HL-60 (cell line): ENCODE results near the gene OR6B3.

Experiments used
- CTCF ChIP-seq: IDR thresholded peaks from one replicate; pipeline ENCODE4 v1.5.1; 2011; ENCODE audit warnings: low read length, control low read depth, inconsistent platforms; ENCODE audit not compliant: insufficient read depth
- GABPA ChIP-seq: IDR thresholded peaks from 2 replicates; pipeline ENCODE4 v1.6.1; 2012; ENCODE audit warnings: low read depth
- POLR2AphosphoS5 ChIP-seq: IDR thresholded peaks from 2 replicates; pipeline ENCODE4 v1.6.1; 2012; ENCODE audit warnings: low read depth
- REST ChIP-seq: IDR thresholded peaks from 2 replicates; pipeline ENCODE4 v1.6.1; 2012; ENCODE audit warnings: low read depth; ENCODE audit not compliant: insufficient replicate concordance
- SPI1 ChIP-seq: IDR thresholded peaks from 2 replicates; pipeline ENCODE4 v1.6.1; 2012; ENCODE audit warnings: low read depth, mild to moderate bottlenecking, borderline replicate concordance

- TF ChIP-seq CTCF: no peak
- no peak for TF ChIP-seq POLR2AphosphoS5
- no peak for TF ChIP-seq REST
- no peak for TF ChIP-seq GABPA
- no peak for TF ChIP-seq SPI1
Observed at GRCh38 chr2:240014327-240014726, 39.0 kb downstream of the OR6B3 start.
